Measurements from ENCODE around the gene SMCP.

DNA sequence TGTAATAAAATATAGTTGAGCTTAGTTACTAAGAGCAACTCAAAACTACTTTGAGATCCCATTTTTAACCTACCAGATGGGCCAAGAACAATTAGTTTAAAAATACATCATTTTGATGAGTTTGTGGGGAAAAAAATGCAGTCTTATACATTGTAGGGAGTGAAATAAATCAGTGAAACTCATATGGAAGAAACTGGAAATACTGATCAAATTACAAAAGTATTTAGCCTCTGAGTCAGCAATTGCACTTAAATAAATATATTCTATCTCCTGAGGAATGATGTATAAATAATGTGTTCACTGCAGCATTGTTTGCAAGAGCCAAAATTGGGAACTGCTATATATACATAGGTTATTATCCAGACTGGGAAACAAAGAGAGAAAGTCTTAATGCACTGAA, 4.6 kb upstream of the SMCP start:
- TF ChIP-seq, protein P1, sequence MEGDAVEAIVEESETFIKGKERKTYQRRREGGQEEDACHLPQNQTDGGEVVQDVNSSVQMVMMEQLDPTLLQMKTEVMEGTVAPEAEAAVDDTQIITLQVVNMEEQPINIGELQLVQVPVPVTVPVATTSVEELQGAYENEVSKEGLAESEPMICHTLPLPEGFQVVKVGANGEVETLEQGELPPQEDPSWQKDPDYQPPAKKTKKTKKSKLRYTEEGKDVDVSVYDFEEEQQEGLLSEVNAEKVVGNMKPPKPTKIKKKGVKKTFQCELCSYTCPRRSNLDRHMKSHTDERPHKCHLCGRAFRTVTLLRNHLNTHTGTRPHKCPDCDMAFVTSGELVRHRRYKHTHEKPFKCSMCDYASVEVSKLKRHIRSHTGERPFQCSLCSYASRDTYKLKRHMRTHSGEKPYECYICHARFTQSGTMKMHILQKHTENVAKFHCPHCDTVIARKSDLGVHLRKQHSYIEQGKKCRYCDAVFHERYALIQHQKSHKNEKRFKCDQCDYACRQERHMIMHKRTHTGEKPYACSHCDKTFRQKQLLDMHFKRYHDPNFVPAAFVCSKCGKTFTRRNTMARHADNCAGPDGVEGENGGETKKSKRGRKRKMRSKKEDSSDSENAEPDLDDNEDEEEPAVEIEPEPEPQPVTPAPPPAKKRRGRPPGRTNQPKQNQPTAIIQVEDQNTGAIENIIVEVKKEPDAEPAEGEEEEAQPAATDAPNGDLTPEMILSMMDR (conservative IDR thresholded peaks at IDR 0.05; ENCODE audit: low read depth, low read length), result no peak
- no peak for TF ChIP-seq EZH2 (IDR thresholded peaks at IDR 0.05; ENCODE audit: borderline replicate concordance, low read depth, low read length, poor library complexity, severe bottlenecking)
